GM20431 (cell line): ENCODE results near the gene MRFAP1L1.

Experiments
- in situ Hi-C: fragments of 300-500 bp; cut with MseI, MboI; formaldehyde crosslinking; loops from one replicate; pipeline ENCODE4 v1.15.0; 2020; ENCODE audit warnings: low sequenced_read_pairs; ENCODE audit not compliant: unreplicated experiment

Gene MRFAP1L1

GRCh38 chr4:6694177-6694901, 15.3 kb downstream of the MRFAP1L1 start:
- in situ Hi-C loops, result no loop called here

GRCh38 chr4:6693231-6694176, 16.2 kb downstream of the MRFAP1L1 start, which contains the start of gene S100P:
Gene S100P (plus strand): TSS chr4:6693878. CDS start chr4:6693933, 55 bp downstream.
- in situ Hi-C loops, result no loop called here

GRCh38 chr4:6692806-6693205, 16.9 kb downstream of the MRFAP1L1 start:
- in situ Hi-C loops, result no loop called here

- in situ Hi-C loops, result no loop called here
Observed at GRCh38 chr4:6692379-6692778, 17.3 kb downstream of the MRFAP1L1 start.

GRCh38 chr4:6689506-6689960, 20.1 kb downstream of the MRFAP1L1 start:
- in situ Hi-C loops, result no loop called here

GRCh38 chr4:6688879-6689505, 20.7 kb downstream of the MRFAP1L1 start:
- in situ Hi-C loops, result no loop called here

GRCh38 chr4:6687947-6688878, 21.5 kb downstream of the MRFAP1L1 start:
- in situ Hi-C loops, result no loop called here

- in situ Hi-C loops, result no loop called here
Observed at GRCh38 chr4:6686104-6686787, 23.4 kb downstream of the MRFAP1L1 start.

GRCh38 chr4:6684656-6685055, 25.0 kb downstream of the MRFAP1L1 start:
- in situ Hi-C loops, result no loop called here

- in situ Hi-C loops, result no loop called here
Observed at GRCh38 chr4:6682862-6683590, 26.6 kb downstream of the MRFAP1L1 start.

GRCh38 chr4:6681191-6681590, 28.5 kb downstream of the MRFAP1L1 start:
- in situ Hi-C loops, result no loop called here

GRCh38 chr4:6680372-6681034, 29.2 kb downstream of the MRFAP1L1 start:
- in situ Hi-C loops, result no loop called here

GRCh38 chr4:6676722-6677558, 32.7 kb downstream of the MRFAP1L1 start:
- in situ Hi-C loops, result no loop called here

- in situ Hi-C loops, result no loop called here
Observed at GRCh38 chr4:6674500-6675149, 35.0 kb downstream of the MRFAP1L1 start.

GRCh38 chr4:6673660-6674499, 35.8 kb downstream of the MRFAP1L1 start:
- in situ Hi-C loops, result no loop called here
